GM19452 (cell line): ENCODE results near the gene SACM1L.

Source experiments
- ATAC-seq: cut with Tn5 transposase; IDR thresholded peaks from one replicate; pipeline ENCODE4 v1.9.1; 2021; ENCODE audit not compliant: unreplicated experiment

Gene SACM1L

DNA sequence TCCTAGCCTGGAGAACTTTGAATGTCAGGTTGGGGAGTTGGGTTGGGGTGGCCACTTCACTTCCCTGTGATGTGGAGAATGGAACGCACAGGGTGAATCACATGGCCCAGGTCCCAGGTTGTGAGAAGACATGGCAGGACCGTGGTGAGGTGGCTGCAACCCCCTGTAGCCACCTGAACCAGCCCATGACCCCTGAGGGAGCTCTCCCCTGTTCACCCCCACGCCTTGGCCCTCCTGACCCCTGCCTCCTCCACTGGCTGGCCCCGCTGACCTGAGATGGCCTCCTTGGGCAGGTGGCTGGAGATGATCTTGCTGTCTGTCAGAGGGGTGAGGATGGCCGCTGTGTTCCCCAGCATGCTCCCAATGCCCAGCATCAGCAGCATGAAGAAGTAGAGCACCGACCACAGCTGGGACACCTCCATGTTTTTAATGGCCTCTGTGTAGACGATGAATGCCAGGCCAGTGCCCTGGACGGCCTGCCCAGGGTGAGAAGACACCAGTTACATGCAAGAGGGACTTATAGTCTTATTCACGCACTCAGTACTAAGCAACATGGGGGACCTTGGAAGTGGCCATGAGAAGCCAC, 76.2 kb downstream of the SACM1L start:
- ATAC-seq, result no peak

DNA sequence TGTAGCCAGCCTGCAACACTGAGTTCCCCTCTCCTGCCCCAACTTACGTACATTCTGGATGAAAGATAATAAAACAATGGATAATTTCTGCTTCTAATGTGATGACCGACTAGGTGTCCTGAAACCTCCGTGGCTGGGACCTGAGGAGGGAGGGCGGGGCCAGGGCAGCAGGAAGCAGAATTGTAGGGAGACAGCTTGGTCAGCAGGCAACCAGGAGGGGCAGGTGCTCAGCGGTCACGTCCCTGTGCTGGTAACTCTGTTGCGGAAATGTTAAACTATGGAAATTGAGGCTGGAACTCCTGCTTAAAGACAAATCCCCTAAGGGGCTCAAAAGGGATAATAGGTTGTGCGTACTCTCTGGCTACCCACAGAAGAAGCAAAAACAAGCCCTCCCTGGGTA, 76.8 kb downstream of the SACM1L start:
- ATAC-seq, result no peak

DNA sequence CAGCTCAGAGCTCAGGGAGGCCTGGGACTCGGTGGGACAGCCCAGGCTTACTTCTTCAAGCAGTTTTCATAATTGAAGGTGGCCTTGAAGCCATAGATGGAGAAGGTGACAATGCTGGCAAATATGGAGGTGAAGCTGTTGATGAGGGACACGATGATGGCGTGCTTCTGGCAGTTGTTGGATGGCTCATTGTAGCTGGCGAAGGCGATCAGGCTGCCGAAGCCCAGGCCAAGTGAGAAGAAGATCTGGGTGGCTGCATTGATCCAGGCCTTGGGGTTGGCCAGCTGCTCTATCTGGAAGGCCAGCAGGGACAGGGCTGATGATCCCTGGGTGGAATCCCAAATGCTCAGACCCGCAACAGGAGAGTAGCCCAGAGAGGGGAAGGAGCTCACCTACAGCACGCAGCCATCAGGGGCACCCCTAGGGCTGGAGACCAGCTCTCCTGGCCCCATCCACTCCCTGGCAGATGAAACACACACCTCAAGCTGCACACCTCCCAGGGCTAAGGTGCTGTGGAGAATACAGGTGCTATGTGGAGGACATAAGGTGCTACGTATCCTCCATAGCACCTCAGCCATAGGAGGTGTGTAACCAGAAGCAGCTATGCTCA, 82.1 kb downstream of the SACM1L start:
- no peak for ATAC-seq

DNA sequence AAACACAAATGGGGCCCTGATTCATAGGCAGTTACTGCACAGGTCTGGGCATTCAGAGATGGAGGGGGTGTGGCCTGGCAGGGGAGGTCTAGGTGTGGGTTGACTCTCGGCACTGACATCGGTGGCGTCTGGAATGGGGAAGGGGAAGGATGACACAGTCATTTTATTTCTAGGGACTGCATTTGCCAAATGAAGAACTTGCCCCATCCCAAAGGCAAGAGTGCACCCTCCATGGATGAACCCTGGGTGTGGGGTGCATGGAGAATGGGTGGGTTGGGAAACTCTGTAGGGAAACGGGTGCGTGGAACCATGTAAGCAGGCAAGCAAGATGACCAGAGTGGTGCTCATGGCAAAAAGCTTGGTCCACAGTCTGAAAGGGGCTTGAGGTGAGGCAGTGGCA, 82.6 kb downstream of the SACM1L start:
- ATAC-seq, result no peak

DNA sequence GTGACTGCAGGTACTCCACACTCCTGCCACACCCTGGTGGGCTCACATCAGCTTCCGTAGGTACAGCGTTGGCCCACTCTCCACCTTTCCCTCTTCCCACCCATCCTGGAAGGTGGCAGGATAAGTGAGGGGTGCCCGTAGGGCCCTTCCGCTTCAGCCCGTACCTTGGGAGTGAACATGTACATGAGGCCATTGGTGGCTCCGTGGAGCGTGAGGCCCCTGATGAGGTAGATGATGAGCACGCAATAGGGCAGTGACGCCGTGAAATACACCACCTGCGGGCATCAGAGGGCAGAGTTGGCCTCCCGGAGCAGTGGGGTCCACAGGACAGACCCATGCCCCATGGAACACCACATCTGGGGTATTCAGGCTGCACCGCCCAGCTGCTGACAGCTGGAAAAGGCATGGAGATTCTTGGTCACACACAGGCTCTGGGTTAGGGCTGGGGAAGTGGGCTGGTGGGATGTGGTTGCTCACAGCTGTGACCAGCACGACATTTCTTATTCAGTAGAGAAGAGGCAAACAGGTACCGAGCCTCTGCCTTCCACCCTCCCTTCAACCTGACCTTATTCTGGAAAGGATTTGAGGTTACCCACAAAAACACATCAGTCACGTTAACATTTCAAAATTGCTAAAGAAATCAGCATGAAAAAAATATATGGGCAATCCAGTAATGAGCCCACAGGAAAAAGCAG, 83.3 kb downstream of the SACM1L start:
- ATAC-seq, result no peak

DNA sequence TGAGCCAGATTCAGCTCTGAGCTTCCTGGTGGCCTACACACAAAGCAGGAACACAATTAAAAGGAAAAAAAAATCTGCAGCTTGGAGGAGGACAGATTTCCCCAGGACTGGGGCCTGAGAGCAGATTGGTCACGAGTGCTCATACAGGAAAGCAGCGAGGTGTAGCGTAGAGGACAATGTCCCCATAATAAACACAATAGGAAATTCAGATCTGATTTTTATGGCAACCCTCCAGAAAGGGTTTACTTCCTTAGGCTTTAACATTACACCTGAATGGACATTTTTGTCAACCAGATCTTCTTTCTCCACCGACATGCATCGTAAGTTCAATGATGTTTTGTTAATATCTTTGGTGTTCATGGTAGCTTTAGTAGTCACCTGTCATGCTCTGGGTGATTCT, 83.9 kb downstream of the SACM1L start:
- ATAC-seq, result no peak

DNA sequence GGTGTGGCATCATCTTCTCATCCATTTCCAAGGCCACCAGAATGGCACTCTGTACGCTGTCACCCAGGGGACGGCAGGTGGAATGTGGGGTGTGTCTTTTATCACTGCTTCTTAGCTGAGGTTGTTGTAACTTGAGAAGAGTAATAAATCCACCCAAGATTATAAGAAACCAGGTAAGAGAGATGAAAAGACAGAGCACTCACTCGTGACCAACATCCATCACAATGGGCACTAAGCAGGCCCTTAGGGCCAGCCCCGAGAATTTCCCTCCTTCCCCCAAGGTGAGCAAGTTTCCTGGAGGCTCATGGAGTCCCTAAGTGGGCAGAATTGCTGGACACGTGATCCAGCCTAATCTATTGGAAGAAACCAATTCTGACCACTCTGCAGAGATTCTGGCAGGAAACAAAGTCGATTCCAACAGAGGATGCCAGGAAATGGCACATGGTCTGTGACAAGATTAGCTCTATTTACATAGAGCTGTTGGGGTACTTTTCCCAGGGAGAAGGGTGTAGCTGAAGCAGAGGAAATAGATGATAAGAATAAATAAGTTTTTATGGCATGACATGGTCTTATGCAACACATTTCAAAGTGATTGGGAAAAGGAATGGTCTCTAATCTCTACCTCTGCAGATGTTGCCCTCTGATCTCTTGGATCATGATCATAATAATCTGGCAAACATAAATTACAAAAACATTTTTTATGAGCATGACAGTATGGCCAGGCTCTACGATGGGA, 84.7 kb downstream of the SACM1L start:
- ATAC-seq, result no peak

DNA sequence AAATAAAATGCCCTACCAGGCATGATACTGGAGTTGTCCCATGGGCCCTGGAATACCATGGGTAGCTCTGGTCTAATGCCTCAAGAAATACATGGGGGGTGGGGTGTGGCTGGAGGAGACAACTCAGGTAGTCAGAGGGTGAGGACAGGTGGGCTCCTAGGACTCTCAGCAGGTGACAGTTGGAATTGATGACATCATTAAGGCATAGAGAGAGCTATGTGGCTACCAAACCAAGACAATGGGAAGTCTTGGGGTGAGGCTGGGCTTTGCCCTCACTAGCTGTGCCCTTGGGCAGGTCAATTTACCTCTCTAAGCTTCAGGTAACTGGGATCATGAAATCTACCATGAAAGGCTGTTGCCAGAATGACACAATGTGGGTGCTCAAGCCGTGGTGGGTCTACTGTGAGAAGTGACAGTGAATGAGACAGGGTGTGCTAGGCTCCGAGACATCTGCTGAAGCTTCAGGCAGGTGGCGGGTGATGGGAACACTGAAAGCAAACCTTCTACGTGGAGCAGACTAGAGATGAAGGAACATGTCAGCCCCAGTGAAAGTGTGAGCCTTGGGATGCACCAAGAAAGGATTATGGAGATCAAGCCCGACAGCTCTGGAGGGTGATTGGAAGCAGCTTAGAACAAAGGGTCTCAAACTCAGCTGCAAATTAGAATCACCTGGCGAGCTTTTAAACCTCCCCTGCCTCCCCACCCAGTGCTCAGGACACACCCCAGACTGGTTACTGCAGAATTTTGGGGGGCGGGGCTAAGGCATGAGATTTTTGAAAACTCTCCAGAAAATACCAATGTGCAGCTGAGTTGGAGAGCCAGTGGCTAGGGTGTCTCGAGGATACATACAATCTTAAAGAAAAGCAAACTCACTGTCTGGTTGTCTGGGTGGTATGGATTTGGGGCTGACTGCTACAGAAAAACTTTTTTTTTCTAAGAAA, 85.7 kb downstream of the SACM1L start:
- ATAC-seq, result no peak

DNA sequence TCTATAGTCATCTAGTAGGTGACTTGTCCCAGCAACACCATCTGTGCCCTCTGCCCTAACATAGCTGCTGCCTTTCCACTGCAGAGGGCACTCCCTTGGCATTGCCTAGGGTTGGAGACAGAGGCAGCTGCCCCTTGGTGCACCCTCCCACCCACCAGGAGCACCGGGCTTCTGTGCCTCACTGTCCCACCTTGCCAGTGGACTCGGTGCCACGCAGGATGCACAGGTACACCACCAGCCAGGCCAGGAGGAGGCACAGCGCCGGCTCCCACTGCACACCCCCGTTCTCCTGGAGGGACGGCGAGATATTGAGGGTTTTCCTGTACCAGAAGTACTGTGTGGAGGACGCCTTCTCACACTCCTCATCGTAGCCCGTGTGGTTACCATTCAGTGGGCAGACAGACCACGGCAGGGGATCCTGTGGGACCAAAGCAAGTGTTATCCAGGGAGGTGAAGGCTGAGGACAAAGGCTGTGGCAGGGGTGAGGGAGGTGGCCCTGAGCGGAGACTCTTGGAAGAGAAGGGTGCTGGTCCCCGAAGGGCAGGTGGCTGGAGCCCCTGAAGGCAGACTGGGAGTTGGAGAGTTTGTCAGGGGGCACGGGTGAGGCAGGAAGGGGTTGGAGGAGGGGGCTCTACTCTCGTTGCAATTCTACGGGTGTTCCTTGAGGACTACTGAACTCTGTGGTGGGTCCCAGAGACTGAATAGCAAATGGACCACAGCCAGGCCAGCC, 86.5 kb downstream of the SACM1L start:
- no peak for ATAC-seq

DNA sequence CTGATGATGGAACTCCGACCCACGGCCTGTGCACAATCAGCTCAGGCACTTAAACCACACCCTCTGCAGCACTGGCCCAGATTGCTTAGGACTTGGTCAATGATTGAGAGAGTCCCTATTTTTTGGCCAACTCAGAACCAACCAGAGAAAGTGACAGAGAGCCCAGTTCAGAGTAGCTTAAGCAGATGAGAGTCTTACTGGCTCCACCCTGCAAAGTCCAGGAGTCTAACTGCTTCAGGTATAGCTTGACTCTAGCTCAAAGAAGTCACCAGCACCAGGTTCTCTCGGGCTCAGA, 87.1 kb downstream of the SACM1L start:
- no peak for ATAC-seq

DNA sequence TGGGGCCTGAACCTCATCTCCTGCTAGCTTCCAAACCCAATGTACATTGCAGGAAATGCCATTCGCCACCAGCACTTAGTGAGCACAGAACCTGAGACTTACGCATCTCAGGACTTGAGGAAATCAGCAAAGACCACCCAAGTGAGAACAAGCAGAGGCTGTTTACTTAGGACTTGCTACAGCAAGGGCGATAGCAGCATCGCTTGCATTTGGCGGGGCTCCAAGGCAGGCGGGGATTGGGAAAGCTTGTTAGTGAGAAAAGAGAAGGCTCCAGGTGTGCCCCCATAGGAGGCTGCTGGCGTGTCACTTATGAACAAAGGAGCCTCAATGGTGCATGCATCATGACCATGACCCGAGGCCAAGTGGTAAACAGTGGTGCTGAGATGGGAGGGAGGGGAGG, 87.4 kb downstream of the SACM1L start:
- no peak for ATAC-seq

DNA sequence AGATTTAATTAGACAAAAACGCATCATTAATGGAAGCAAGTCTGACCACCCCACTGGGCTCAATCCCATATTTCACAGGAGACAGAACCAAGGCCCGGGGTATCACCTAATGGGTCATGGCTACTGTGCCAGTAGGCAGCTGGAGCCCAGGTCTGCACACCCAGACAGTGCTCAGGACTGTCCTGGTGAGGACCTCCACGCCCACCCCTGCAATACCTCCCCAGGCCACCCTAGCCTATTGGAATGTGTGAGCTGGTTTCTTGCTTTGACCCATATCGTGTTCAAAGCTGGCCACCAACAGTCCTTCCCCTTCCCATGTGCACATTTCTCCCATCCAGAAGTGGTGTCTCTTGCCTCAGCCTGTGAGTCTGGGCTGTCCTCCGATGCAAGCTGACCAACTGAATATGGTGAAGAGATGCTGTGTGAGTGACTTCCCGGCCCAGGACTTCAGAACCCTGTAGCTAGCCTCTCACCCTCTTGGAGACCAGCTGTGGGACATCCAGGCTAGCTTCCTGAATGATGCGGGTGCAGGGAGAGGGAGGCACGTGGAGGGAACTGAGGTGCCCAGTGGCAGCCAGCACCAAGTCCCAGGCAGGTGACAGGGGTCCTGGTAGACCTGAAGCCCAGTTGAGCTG, 88.0 kb downstream of the SACM1L start:
- ATAC-seq, result no peak

DNA sequence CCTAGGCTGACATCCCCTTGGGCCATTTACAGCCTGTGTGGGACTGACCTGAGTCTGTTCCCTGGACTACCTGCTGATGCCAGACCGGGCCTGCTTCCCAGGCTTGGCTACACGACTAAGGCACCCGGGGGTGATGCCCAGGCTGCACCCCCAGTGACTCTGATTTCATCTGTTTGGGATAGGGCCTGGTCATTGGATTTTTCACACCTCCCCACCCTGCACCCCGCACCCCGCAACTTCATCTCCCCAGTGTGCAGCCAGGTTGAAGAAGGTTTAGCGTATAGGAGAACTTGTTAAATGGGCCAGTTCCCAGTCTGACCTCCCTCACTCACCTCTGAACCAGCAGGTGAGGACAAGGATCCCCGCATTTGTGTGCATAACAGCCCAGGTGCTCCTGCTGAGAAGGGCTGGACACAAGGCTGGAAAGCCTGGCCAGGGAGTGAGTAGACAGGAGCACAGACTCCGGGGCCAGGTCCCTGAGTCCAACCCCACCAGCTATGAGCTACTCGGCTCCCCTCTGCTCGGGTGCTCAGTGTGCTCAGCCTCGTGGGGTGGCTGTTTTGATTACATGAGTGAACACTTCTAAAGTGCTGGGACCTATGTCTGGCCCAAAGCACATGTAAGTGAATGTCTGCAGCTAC, 88.7 kb downstream of the SACM1L start:
- ATAC-seq, result no peak

DNA sequence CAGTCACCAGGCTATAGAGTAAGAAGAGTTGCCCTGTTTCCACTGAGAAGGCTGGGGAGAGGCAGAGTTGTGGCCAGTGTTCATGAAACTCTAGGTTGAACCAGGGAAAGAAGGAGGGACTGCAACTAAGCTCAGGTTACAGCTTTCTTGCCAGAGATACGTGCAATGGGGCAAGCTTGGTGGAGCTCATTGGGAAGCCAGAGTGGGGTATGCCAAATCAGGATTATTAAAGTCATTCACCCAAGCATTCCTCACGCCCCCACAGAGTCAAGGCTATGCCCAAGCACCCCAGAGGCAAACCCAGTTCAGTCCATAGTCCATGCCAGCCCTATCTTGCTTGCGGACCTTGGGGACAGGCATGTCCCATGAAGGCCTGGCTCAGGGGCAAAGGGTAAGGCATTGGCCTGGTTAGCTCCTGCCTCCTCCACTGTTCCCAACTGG, 89.6 kb downstream of the SACM1L start:
- no peak for ATAC-seq

DNA sequence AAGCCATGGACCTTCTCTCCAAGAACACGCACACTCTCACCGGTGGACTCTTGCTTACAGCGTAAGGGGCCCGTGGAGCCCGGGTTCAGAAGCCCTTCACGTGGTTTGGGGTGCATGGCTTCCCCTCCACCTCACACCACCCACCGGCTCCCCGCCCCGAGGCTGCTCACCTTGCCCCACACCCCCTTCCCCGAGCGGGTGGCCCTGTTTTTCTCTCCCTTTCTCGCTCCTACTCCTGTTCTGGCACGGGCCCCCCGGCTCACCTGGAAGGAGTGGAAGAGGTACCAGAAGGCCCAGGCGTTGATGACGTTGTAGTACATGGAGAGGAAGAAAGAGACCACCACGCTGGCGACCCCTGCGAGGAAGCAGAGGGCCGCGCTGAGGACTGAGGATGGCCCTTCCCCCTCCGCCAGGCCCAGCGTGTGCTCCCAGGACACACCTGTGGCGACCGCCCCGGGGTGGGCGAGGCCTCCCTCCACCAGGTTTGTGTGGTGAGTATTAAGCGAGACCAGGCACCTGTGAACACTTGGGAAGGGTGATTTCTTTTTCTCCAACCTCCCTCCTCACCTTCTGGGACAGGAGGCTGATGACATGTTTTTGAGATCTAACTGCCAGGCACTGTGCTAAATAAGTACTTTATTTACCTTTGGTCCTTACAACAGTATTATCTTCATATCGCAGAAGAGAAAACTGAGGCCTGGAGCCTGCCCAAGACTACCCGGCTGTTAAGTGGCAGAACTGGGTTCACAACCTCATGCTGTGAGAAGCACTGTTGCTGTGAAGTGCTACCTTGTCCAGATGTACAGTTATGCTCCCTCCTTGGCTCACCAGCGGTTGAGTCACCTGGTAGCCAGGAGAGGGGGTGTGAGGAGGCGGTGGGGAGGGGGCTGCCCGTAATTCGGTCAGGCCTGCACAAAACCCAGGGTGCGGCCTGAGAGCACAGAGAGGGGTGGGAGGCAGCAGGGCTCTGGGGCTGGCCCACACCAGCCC, 90.8 kb downstream of the SACM1L start:
- no peak for ATAC-seq

DNA sequence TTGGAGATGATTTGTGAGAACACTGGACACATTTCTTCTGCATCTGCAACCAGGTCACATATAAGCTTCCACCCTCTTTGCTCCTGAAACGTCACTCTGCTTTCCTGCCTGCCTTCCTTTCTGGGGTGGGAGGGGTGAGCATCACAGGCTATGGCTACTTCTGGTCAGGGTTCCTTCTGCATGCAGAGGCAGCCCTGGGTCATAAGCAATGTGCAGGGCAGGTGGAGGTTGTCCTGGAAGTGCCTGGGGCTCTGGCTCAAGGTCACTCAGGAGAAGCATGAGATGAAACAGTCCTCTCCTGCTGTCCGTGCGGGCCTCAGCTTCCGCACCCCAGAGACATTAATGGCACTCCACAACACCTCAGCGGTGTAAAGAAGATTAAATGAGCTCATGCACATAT, 92.1 kb downstream of the SACM1L start:
- no peak for ATAC-seq

DNA sequence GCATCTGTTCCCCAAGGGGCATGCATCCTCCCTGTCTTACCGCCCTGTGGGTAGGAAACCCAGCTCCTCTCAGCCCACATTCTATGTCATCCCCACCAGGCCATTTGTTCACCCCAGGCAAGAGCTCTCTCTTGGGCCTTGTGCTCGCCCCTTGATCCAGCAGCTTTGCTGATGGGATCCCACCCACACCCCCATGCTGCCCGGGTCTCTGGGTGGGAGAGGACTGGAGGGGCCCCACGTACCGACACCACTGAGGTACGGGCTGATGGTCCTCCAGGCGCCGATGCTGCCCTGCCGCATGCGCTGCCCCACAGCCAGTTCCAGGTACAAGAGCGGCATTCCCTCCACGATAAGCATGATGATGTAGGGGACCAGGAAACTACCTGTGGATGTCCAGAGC, 92.6 kb downstream of the SACM1L start:
- no peak for ATAC-seq

DNA sequence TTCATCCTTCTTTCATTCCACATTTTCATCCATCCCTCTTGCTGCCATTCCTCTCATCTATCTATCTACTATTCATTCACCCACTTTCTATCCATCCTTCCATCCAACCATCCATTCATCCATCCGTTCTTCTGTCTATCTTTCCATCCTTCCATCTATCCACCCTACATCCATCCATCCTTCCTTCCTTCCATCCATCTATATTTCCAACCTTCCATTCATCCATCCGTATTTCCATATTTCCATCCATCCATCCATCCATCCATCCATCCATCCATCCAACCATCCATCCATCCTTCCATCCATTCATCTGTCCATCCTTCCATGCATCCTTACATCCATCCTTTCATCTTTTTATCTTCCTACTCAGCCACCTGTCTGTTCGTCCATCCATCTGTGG, 93.2 kb downstream of the SACM1L start:
- ATAC-seq, result no peak
